HepG2 (cell line): Measurements from ENCODE around the gene TBCD. TPM values are rescaled to one million over a fixed set of nuclear protein-coding genes. Genes with fewer than 3 reads are reported as not detected.
A peak's percentile ranks its signal among the peaks of the same experiment; 100 is the strongest.

Experiments used
- CEBPG ChIP-seq: IDR thresholded peaks from 2 replicates; pipeline ENCODE4 v1.6.1; 2016
- CSRNP1 ChIP-seq: sonication (generic); formaldehyde crosslinking; IDR thresholded peaks from 2 replicates; pipeline ENCODE4 v1.8.1; 2023; ENCODE audit warnings: mild to moderate bottlenecking, missing genetic modification reagents
- DPF2 ChIP-seq: sonication (generic); formaldehyde crosslinking; IDR thresholded peaks from 2 replicates; pipeline ENCODE4 v1.4.0; 2020; ENCODE audit warnings: mild to moderate bottlenecking, low read depth, missing genetic modification reagents, borderline replicate concordance
- ELF1 ChIP-seq: sonication (generic); formaldehyde crosslinking; IDR thresholded peaks from 2 replicates; pipeline ENCODE4 v1.4.0; 2020; ENCODE audit warnings: missing genetic modification reagents
- FOXP1 ChIP-seq, 2 experiments: fragments of 450-650 bp in 1 of 2; IDR thresholded peaks; 2 replicates each; pipeline ENCODE4 v1.6.1; 2017 to 2018; ENCODE audit warnings: antibody characterized with exemption in 1 of 2
- HNRNPK ChIP-seq: fragments of 200-400 bp; formaldehyde crosslinking; IDR thresholded peaks from 2 replicates; pipeline ENCODE4 v1.6.1; 2018; ENCODE audit warnings: low read length, low read depth, moderate library complexity, mild to moderate bottlenecking; ENCODE audit not compliant: poor library complexity, severe bottlenecking
- JUNB ChIP-seq: sonication (generic); formaldehyde crosslinking; IDR thresholded peaks from 2 replicates; pipeline ENCODE4 v1.8.0; 2022; ENCODE audit warnings: missing genetic modification reagents, mild to moderate bottlenecking, borderline replicate concordance
- NCOA1 ChIP-seq: sonication (generic); formaldehyde crosslinking; IDR thresholded peaks from 2 replicates; pipeline ENCODE4 v1.9.0; 2021; ENCODE audit warnings: missing genetic modification reagents
- NFKB2 ChIP-seq: sonication (generic); formaldehyde crosslinking; IDR thresholded peaks from 2 replicates; pipeline ENCODE4 v1.4.0; 2020; ENCODE audit warnings: missing genetic modification reagents, borderline replicate concordance
- PBX2 ChIP-seq: IDR thresholded peaks from 2 replicates; pipeline ENCODE4 v1.6.1; 2016; ENCODE audit warnings: control low read depth
- POLR2A ChIP-seq, 2 experiments: IDR thresholded peaks; 2 replicates each; pipeline ENCODE4 v1.6.1; 2011; ENCODE audit warnings: low read depth in 2 of 2, low read length in 2 of 2, mild to moderate bottlenecking in 1 of 2, moderate library complexity in 1 of 2; ENCODE audit not compliant: insufficient read depth in 1 of 2
- POLR2AphosphoS2 ChIP-seq: IDR thresholded peaks from 2 replicates; pipeline ENCODE4 v1.6.1; 2011; ENCODE audit warnings: low read depth, low read length, improper control_type of control experiment
- RAD21 ChIP-seq: fragments of 450-650 bp; formaldehyde crosslinking; IDR thresholded peaks from 2 replicates; pipeline ENCODE4 v1.5.0; 2020; ENCODE audit warnings: mild to moderate bottlenecking
- RFXAP ChIP-seq: sonication (generic); formaldehyde crosslinking; IDR thresholded peaks from 2 replicates; pipeline ENCODE4 v1.4.0; 2020; ENCODE audit warnings: missing genetic modification reagents, borderline replicate concordance
- TEAD2 ChIP-seq: sonication (generic); formaldehyde crosslinking; IDR thresholded peaks from 2 replicates; pipeline ENCODE4 v1.9.0; 2021; ENCODE audit warnings: missing genetic modification reagents
- TGIF2 ChIP-seq: IDR thresholded peaks from 2 replicates; pipeline ENCODE4 v1.6.1; 2016; ENCODE audit warnings: control low read depth, missing compliant biosample characterization
- TIGD3 ChIP-seq: sonication (generic); formaldehyde crosslinking; IDR thresholded peaks from 2 replicates; pipeline ENCODE4 v1.5.1; 2020; ENCODE audit warnings: mild to moderate bottlenecking, missing genetic modification reagents, borderline replicate concordance
- TMF1 ChIP-seq: sonication (generic); formaldehyde crosslinking; IDR thresholded peaks from 2 replicates; pipeline ENCODE4 v1.8.1; 2022; ENCODE audit warnings: low read depth, missing genetic modification reagents
- ZNF335 ChIP-seq: sonication (generic); formaldehyde crosslinking; IDR thresholded peaks from 2 replicates; pipeline ENCODE4 v1.4.0; 2020; ENCODE audit warnings: missing genetic modification reagents
- ZNF513 ChIP-seq: sonication (generic); formaldehyde crosslinking; conservative IDR thresholded peaks from 2 replicates; pipeline ENCODE4 v1.5.0; 2020; ENCODE audit warnings: missing genetic modification reagents
- ZNF639 ChIP-seq: conservative IDR thresholded peaks from 2 replicates; pipeline ENCODE4 v1.6.1; 2018; ENCODE audit warnings: missing genetic modification reagents
- ZNF772 ChIP-seq: sonication (generic); formaldehyde crosslinking; IDR thresholded peaks from 2 replicates; pipeline ENCODE4 v1.5.0; 2020; ENCODE audit warnings: mild to moderate bottlenecking, missing genetic modification reagents
- ZSCAN12 ChIP-seq: sonication (generic); formaldehyde crosslinking; IDR thresholded peaks from 2 replicates; pipeline ENCODE4 v1.9.0; 2021; ENCODE audit warnings: mild to moderate bottlenecking, missing genetic modification reagents
- polyA plus RNA-seq, 8 experiments: library from polyadenylated mRNA; depleted of rRNA in 3 of 8; stranded (reverse) in 7 of 8; unstranded in 1 of 8; fragments of >200 nt; fragmentation: Illumina TruSeq in 4 of 8; extraction: Trizol in 4 of 8; gene quantifications; 2 replicates each; pipeline versions ENCODE4 v1.2.1 to v1.2.3, GENCODE V29; 2011 to 2016; ENCODE audit warnings: low read depth in 4 of 8, missing spikeins in 1 of 8, mixed read lengths in 1 of 8; ENCODE audit not compliant: insufficient read depth in 1 of 8
- total RNA-seq, 5 experiments: library from RNA; depleted of rRNA; stranded (reverse); fragments of >200 nt; fragmentation: Illumina TruSeq; extraction: Trizol; gene quantifications; 2 replicates each; pipeline ENCODE4 v1.2.3, GENCODE V29; 2016; ENCODE audit warnings: low read depth in 1 of 5

TBCD gene
- total and polyA plus RNA-seq, 2 of the 13 experiments (the other 11 are each of a cell fraction or from before 2014, with no cell fraction given): 33.9 to 54.8 TPM

- TF ChIP-seq ZNF513 (CRISPR knock-in tag): no peak
- TF ChIP-seq PBX2 (CRISPR knock-in tag): no peak
- TF ChIP-seq CEBPG (CRISPR knock-in tag): no peak
- TF ChIP-seq NFKB2 (CRISPR knock-in tag): peak; percentile 12; the same call in 1 of the 2 replicates
- TF ChIP-seq POLR2A (IDR thresholded peaks at IDR 0.05; ENCODE audit: insufficient read depth in 1 of 2, low read depth in 2 of 2, low read length in 2 of 2): peak; percentile 67 to 91
- peak; percentile 32; the same call in 1 of the 2 replicates for TF ChIP-seq NCOA1 (CRISPR knock-in tag)
- no peak for TF ChIP-seq TIGD3 (CRISPR knock-in tag)
- no peak for TF ChIP-seq JUNB (CRISPR knock-in tag)
- no peak for TF ChIP-seq ZNF335 (CRISPR knock-in tag)
- peak; percentile 44; the same call in 1 of the 2 replicates for TF ChIP-seq ZNF772 (CRISPR knock-in tag)
- TF ChIP-seq ELF1 (CRISPR knock-in tag): no peak
- TF ChIP-seq ZNF639: peak; percentile 48; the same call in 1 of the 2 replicates
- TF ChIP-seq CSRNP1 (CRISPR knock-in tag): no peak
- peak; percentile 67; the same call in 1 of the 2 replicates for TF ChIP-seq TGIF2 (CRISPR knock-in tag)
- TF ChIP-seq TMF1: peak; percentile 80
- no peak for TF ChIP-seq ZSCAN12 (CRISPR knock-in tag)
- TF ChIP-seq DPF2 (CRISPR knock-in tag): no peak
- TF ChIP-seq HNRNPK: no peak
- no peak for TF ChIP-seq POLR2AphosphoS2
- TF ChIP-seq RFXAP: no peak
- peak; percentile 69 for TF ChIP-seq RAD21 (CRISPR knock-in tag)
- TF ChIP-seq TEAD2 (CRISPR knock-in tag): no peak; the same call in 1 of the 2 replicates
- TF ChIP-seq FOXP1 (IDR thresholded peaks at IDR 0.05): no peak
- no peak for TF ChIP-seq FOXP1 (CRISPR knock-in tag; IDR thresholded peaks at IDR 0.05)
These were observed 16.6 kb upstream of the TBCD start, which contains the start of gene FN3K (continued) for GRCh38 chr17:82734987-82735866.
